HL-60 (cell line): Measurements from ENCODE around the gene ABHD10.

Source experiments
- CTCF ChIP-seq: IDR thresholded peaks from one replicate; pipeline ENCODE4 v1.5.1; 2011; ENCODE audit warnings: low read length, control low read depth, inconsistent platforms; ENCODE audit not compliant: insufficient read depth
- GABPA ChIP-seq: IDR thresholded peaks from 2 replicates; pipeline ENCODE4 v1.6.1; 2012; ENCODE audit warnings: low read depth
- POLR2AphosphoS5 ChIP-seq: IDR thresholded peaks from 2 replicates; pipeline ENCODE4 v1.6.1; 2012; ENCODE audit warnings: low read depth
- REST ChIP-seq: IDR thresholded peaks from 2 replicates; pipeline ENCODE4 v1.6.1; 2012; ENCODE audit warnings: low read depth; ENCODE audit not compliant: insufficient replicate concordance

- TF ChIP-seq POLR2AphosphoS5, result no peak
- peak; percentile 87 for TF ChIP-seq CTCF
- TF ChIP-seq REST, result no peak
- no peak for TF ChIP-seq GABPA
These were observed 11.1 kb upstream of the ABHD10 start for GRCh38 chr3:111967651-111968274.
